Mammary epithelial cell (primary cell): ENCODE data around the gene CD48.

Source experiments
- EZH2 ChIP-seq: IDR thresholded peaks from 2 replicates; pipeline ENCODE4 v1.6.1; 2012; ENCODE audit warnings: low read length, inconsistent platforms, borderline replicate concordance
- TF ChIP-seq, protein P1 (sequence below), 2 donors: IDR thresholded peaks in 1 of 2; conservative IDR thresholded peaks in 1 of 2; 2 replicates each; pipeline ENCODE4 v1.5.1; 2011 to 2012; ENCODE audit warnings: inconsistent platforms in 2 of 2, low read length in 2 of 2, mild to moderate bottlenecking in 2 of 2, control low read depth in 1 of 2, low read depth in 1 of 2; ENCODE audit not compliant: insufficient read depth in 1 of 2; ENCODE audit errors: extremely low read depth in 1 of 2

DNA sequence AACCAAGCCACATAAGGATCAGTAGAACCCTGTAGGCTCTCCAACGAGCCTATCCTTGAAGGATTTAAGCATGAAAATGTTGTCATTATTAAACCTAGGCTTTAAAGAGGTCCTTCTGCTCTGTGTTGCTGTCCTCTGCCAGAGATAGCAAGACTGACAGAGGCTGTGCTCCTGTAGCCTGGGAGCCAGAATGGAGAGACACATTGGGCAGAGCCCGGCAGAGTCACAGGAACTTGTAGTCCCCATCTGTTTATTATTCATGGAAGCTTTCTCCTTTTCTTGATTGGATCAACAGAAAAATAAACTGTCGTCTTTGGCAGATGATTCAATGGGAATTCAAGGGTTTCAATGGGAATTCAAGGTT lies 45.6 kb downstream of the CD48 start:
- TF ChIP-seq, protein P1, sequence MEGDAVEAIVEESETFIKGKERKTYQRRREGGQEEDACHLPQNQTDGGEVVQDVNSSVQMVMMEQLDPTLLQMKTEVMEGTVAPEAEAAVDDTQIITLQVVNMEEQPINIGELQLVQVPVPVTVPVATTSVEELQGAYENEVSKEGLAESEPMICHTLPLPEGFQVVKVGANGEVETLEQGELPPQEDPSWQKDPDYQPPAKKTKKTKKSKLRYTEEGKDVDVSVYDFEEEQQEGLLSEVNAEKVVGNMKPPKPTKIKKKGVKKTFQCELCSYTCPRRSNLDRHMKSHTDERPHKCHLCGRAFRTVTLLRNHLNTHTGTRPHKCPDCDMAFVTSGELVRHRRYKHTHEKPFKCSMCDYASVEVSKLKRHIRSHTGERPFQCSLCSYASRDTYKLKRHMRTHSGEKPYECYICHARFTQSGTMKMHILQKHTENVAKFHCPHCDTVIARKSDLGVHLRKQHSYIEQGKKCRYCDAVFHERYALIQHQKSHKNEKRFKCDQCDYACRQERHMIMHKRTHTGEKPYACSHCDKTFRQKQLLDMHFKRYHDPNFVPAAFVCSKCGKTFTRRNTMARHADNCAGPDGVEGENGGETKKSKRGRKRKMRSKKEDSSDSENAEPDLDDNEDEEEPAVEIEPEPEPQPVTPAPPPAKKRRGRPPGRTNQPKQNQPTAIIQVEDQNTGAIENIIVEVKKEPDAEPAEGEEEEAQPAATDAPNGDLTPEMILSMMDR (conservative IDR thresholded peaks at IDR 0.05 in 1 of 2, IDR thresholded peaks at IDR 0.05 in 1 of 2; ENCODE audit: extremely low read depth in 1 of 2, insufficient read depth in 1 of 2, low read depth in 1 of 2, low read length in 2 of 2), result no peak
- no peak for TF ChIP-seq EZH2
